Daoy (cell line): Measurements from ENCODE around the gene NPR1. TPM values are rescaled to one million over a fixed set of nuclear protein-coding genes. Genes with fewer than 3 reads are reported as not detected.

Experiments
- DNase-seq: peaks from one replicate; pipeline ENCODE4 v3.0.0-alpha.2; 2015; ENCODE audit warnings: low read depth
- total RNA-seq: library from RNA; depleted of rRNA; stranded (reverse); fragments of >200 nt; shearing (Covaris generic); gene quantifications from 2 replicates; pipeline ENCODE4 v1.2.3, GENCODE V29; 2014; rRNA removed

NPR1 gene
- total RNA-seq, 1 experiment from 2014 or later, result not detected

GRCh38 chr1:153727463-153728304 lies 49.2 kb downstream of the NPR1 start, which contains the start of gene INTS3:
Gene INTS3 (plus strand): TSS chr1:153728050. CDS start chr1:153728635, 585 bp downstream.
- peak; percentile 100 for DNase-seq

- peak; percentile 33 for DNase-seq
These were observed 50.0 kb downstream of the NPR1 start for GRCh38 chr1:153728305-153729066.

GRCh38 chr1:153730468-153730988 lies 52.0 kb downstream of the NPR1 start:
- no peak for DNase-seq

- no peak for DNase-seq
These were observed 55.5 kb downstream of the NPR1 start for GRCh38 chr1:153733970-153734369.

- no peak for DNase-seq
These were observed 56.1 kb downstream of the NPR1 start for GRCh38 chr1:153734396-153735089.

GRCh38 chr1:153735090-153735420 lies 56.6 kb downstream of the NPR1 start:
- DNase-seq, result no peak

GRCh38 chr1:153741986-153742385 lies 63.5 kb downstream of the NPR1 start:
- no peak for DNase-seq

- no peak for DNase-seq
These were observed 64.1 kb downstream of the NPR1 start for GRCh38 chr1:153742411-153743142.

Other genes with a start within 250 kb of the NPR1 start
- gene S100A7, start 218.0 kb upstream of the NPR1 start, total RNA-seq, result not detected in 2 replicates
- 428 and 491 TPM in 2 replicates for gene S100A6, start 142.7 kb upstream of the NPR1 start, total RNA-seq
- gene S100A5, start 137.8 kb upstream of the NPR1 start, total RNA-seq, result 0.34 TPM in 1 of 2 replicates, not detected in the other
- 15.7 and 20.6 TPM in 2 replicates for gene S100A4, start 132.9 kb upstream of the NPR1 start, total RNA-seq
- 9.0 and 12.2 TPM in 2 replicates for gene S100A3, start 129.4 kb upstream of the NPR1 start, total RNA-seq
- gene S100A2, start 112.8 kb upstream of the NPR1 start, total RNA-seq, result 86.8 and 88.6 TPM in 2 replicates
- 131 and 135 TPM in 2 replicates for gene S100A16, start 65.6 kb upstream of the NPR1 start, total RNA-seq
- gene S100A14, start 62.4 kb upstream of the NPR1 start, total RNA-seq, result not detected in 2 replicates
- gene S100A13, start 51.2 kb upstream of the NPR1 start, total RNA-seq, result 126 and 201 TPM in 2 replicates
- gene S100A1, start 50.3 kb upstream of the NPR1 start, total RNA-seq, result 0.40 TPM in 1 of 2 replicates, not detected in the other
- gene CHTOP, start 44.6 kb upstream of the NPR1 start, total RNA-seq, result 36.2 and 43.0 TPM in 2 replicates
- gene SNAPIN, start 20.0 kb upstream of the NPR1 start, total RNA-seq, result 45.0 and 58.5 TPM in 2 replicates
- gene ILF2, start 7.7 kb upstream of the NPR1 start, total RNA-seq, result 617 and 629 TPM in 2 replicates
- gene INTS3, start 49.4 kb downstream of the NPR1 start, total RNA-seq, result 31.0 and 34.6 TPM in 2 replicates
- 3.2 and 3.3 TPM in 2 replicates for gene SLC27A3, start 96.7 kb downstream of the NPR1 start, total RNA-seq
- 3.9 and 6.0 TPM in 2 replicates for gene GATAD2B, start 244.3 kb downstream of the NPR1 start, total RNA-seq